Type B pancreatic cell (in vitro differentiated cells): ENCODE measurements around the gene LRRC4. TPM values are rescaled to one million over a fixed set of nuclear protein-coding genes. Genes with fewer than 3 reads are reported as not detected.

Experiments used
- DNase-seq: peaks from one replicate; pipeline ENCODE4 v3.0.0; 2021; ENCODE audit warnings: mixed read lengths; ENCODE audit not compliant: unreplicated experiment; ENCODE audit errors: extremely low spot score
- H3K27ac Mint-ChIP-seq: 2 replicates; pipeline ENCODE4 v1.8.0; 2021; ENCODE audit warnings: mild to moderate bottlenecking, mixed read lengths
- H3K27me3 Mint-ChIP-seq: 2 replicates; pipeline ENCODE4 v1.8.0; 2021; ENCODE audit warnings: mixed read lengths
- H3K36me3 Mint-ChIP-seq: 2 replicates; pipeline ENCODE4 v1.8.0; 2021; ENCODE audit warnings: mixed read lengths
- H3K4me1 Mint-ChIP-seq: one replicate; pipeline ENCODE4 v1.8.0; 2021; ENCODE audit warnings: mixed read lengths; ENCODE audit not compliant: unreplicated experiment
- H3K4me3 Mint-ChIP-seq: 2 replicates; pipeline ENCODE4 v1.8.0; 2021; ENCODE audit warnings: mild to moderate bottlenecking, mixed read lengths
- H3K9me3 Mint-ChIP-seq: 2 replicates; pipeline ENCODE4 v1.8.0; 2021; ENCODE audit warnings: mixed read lengths
- CTCF ChIP-seq: fragments of 200-600 bp; sonication (generic); conservative IDR thresholded peaks from 2 replicates; pipeline ENCODE4 v1.5.0; 2021; ENCODE audit warnings: antibody characterized with exemption, mild to moderate bottlenecking
- total RNA-seq: library from RNA; stranded (reverse); gene quantifications from 2 replicates; pipeline ENCODE4 v1.2.1, GENCODE V29; 2021; ENCODE audit warnings: low replicate concordance

LRRC4 gene
- total RNA-seq, 1 donor from 2014 or later = 37.7 TPM

- H3K27me3 Mint-ChIP-seq = peaks cover 11% of the 10 kb centered on the region
- H3K4me1 Mint-ChIP-seq = peaks cover 52% of the 10 kb centered on the region
- H3K9me3 Mint-ChIP-seq = no peaks in the 10 kb centered on the region
- no peak overlapping the region for H3K4me3 Mint-ChIP-seq
- no peak overlapping the region for H3K27ac Mint-ChIP-seq
- peaks cover 27% of the 10 kb centered on the region for H3K36me3 Mint-ChIP-seq
- DNase-seq = no peak
- no peak for TF ChIP-seq CTCF
Measured at GRCh38 chr7:128025380-128025779, 5.9 kb downstream of the LRRC4 start.

GRCh38 chr7:128024151-128024550 is 7.1 kb downstream of the LRRC4 start:
- peaks cover 54% of the 10 kb centered on the region for H3K4me1 Mint-ChIP-seq
- no peak overlapping the region for H3K27ac Mint-ChIP-seq
- TF ChIP-seq CTCF = no peak
- H3K27me3 Mint-ChIP-seq = peaks cover 3% of the 10 kb centered on the region
- H3K4me3 Mint-ChIP-seq = no peak overlapping the region
- no peaks in the 10 kb centered on the region for H3K9me3 Mint-ChIP-seq
- no peak for DNase-seq
- H3K36me3 Mint-ChIP-seq = peaks cover 23% of the 10 kb centered on the region

- H3K27me3 Mint-ChIP-seq = no peaks in the 10 kb centered on the region
- peak overlapping the region; percentile 46 for H3K27ac Mint-ChIP-seq
- H3K4me3 Mint-ChIP-seq = peak overlapping the region; percentile 48
- peaks cover 58% of the 10 kb centered on the region for H3K4me1 Mint-ChIP-seq
- no peak for TF ChIP-seq CTCF
- H3K36me3 Mint-ChIP-seq = peaks cover 17% of the 10 kb centered on the region
- no peak for DNase-seq
- H3K9me3 Mint-ChIP-seq = no peaks in the 10 kb centered on the region
Measured at GRCh38 chr7:128022631-128023532, 8.4 kb downstream of the LRRC4 start.

- TF ChIP-seq CTCF = no peak
- H3K36me3 Mint-ChIP-seq = peaks cover 21% of the 10 kb centered on the region
- DNase-seq = no peak
- H3K4me1 Mint-ChIP-seq = peaks cover 63% of the 10 kb centered on the region
- peak overlapping the region; percentile 2 for H3K27ac Mint-ChIP-seq
- H3K9me3 Mint-ChIP-seq = no peaks in the 10 kb centered on the region
- no peaks in the 10 kb centered on the region for H3K27me3 Mint-ChIP-seq
- peak overlapping the region; percentile 21 for H3K4me3 Mint-ChIP-seq
Measured at GRCh38 chr7:128021366-128021765, 9.9 kb downstream of the LRRC4 start.

GRCh38 chr7:128020159-128020558 is 11.1 kb downstream of the LRRC4 start:
- H3K27me3 Mint-ChIP-seq = no peaks in the 10 kb centered on the region
- TF ChIP-seq CTCF = peak; percentile 57
- peaks cover 59% of the 10 kb centered on the region for H3K4me1 Mint-ChIP-seq
- no peaks in the 10 kb centered on the region for H3K9me3 Mint-ChIP-seq
- peaks cover 19% of the 10 kb centered on the region for H3K36me3 Mint-ChIP-seq
- no peak overlapping the region for H3K4me3 Mint-ChIP-seq
- DNase-seq = no peak
- H3K27ac Mint-ChIP-seq = no peak overlapping the region
